ENCODE measurements around the gene TMEM98. TPM values are rescaled to one million over a fixed set of nuclear protein-coding genes. Genes with fewer than 3 reads are reported as not detected.
"Not testable (repeated sequence)": the region's sequence is repeated elsewhere in the genome, so short reads cannot be mapped to it uniquely, and the experiment has no call there.

Gene TMEM98
- total RNA-seq, 1 experiment from 2014 or later, result not detected

GRCh38 chr17:32985050-32985756 lies 57.2 kb downstream of the TMEM98 start:
- Histone ChIP-seq H3K4me1 (ENCODE audit: low read length) (no peaks in the 10 kb centered on the region), H2AFZ (ENCODE audit: low read length) (no peak overlapping the region), H3K9me3 (ENCODE audit: low read length) (no peaks in the 10 kb centered on the region; the same call in 1 of the 2 replicates), H3K4me2 (ENCODE audit: low read depth, low read length, poor library complexity, severe bottlenecking) (no peak overlapping the region), H3K79me2 (ENCODE audit: low read length) (no peaks in the 10 kb centered on the region), H3K9me2 (replicated peaks; ENCODE audit: insufficient read depth, low read length) (no peaks in the 10 kb centered on the region), H4K20me1 (ENCODE audit: insufficient read depth, low read depth, low read length) (no peaks in the 10 kb centered on the region), H3K27me3 (ENCODE audit: low read length) (no peaks in the 10 kb centered on the region), H3K36me3 (ENCODE audit: insufficient read depth, low read length) (no peaks in the 10 kb centered on the region), H3K9ac (ENCODE audit: low read length) (no peak overlapping the region), H3K4me3 (ENCODE audit: low read length) (no peak overlapping the region), H3K27ac (ENCODE audit: low read length) (no peak overlapping the region)
- no peak for DNase-seq

- H3K79me2 ChIP-seq (ENCODE audit: low read length); H3K27ac ChIP-seq (ENCODE audit: low read length); DNase-seq; H4K20me1 ChIP-seq (ENCODE audit: insufficient read depth, low read depth, low read length); H3K36me3 ChIP-seq (ENCODE audit: insufficient read depth, low read length); H3K9me2 ChIP-seq (replicated peaks; ENCODE audit: insufficient read depth, low read length); H3K4me2 ChIP-seq (ENCODE audit: low read depth, low read length, poor library complexity, severe bottlenecking); H3K4me3 ChIP-seq (ENCODE audit: low read length); H3K4me1 ChIP-seq (ENCODE audit: low read length); H2AFZ ChIP-seq (ENCODE audit: low read length); H3K27me3 ChIP-seq (ENCODE audit: low read length); H3K9ac ChIP-seq (ENCODE audit: low read length); H3K9me3 ChIP-seq (ENCODE audit: low read length): not testable (repeated sequence)
Measured at GRCh38 chr17:32987453-32987805, 59.5 kb downstream of the TMEM98 start.

GRCh38 chr17:32987868-32988267 lies 59.9 kb downstream of the TMEM98 start:
- not testable (repeated sequence) for H3K36me3 ChIP-seq (ENCODE audit: insufficient read depth, low read length); DNase-seq; H3K27me3 ChIP-seq (ENCODE audit: low read length); H4K20me1 ChIP-seq (ENCODE audit: insufficient read depth, low read depth, low read length); H3K4me1 ChIP-seq (ENCODE audit: low read length); H3K27ac ChIP-seq (ENCODE audit: low read length); H3K79me2 ChIP-seq (ENCODE audit: low read length); H3K4me2 ChIP-seq (ENCODE audit: low read depth, low read length, poor library complexity, severe bottlenecking); H2AFZ ChIP-seq (ENCODE audit: low read length); H3K4me3 ChIP-seq (ENCODE audit: low read length); H3K9me3 ChIP-seq (ENCODE audit: low read length); H3K9me2 ChIP-seq (replicated peaks; ENCODE audit: insufficient read depth, low read length); H3K9ac ChIP-seq (ENCODE audit: low read length)

- Histone ChIP-seq H3K27me3 (ENCODE audit: low read length) (no peaks in the 10 kb centered on the region), H3K4me3 (ENCODE audit: low read length) (no peak overlapping the region), H4K20me1 (ENCODE audit: insufficient read depth, low read depth, low read length) (no peaks in the 10 kb centered on the region), H3K36me3 (ENCODE audit: insufficient read depth, low read length) (no peaks in the 10 kb centered on the region), H3K4me2 (ENCODE audit: low read depth, low read length, poor library complexity, severe bottlenecking) (no peak overlapping the region), H3K9me2 (replicated peaks; ENCODE audit: insufficient read depth, low read length) (no peaks in the 10 kb centered on the region), H2AFZ (ENCODE audit: low read length) (no peak overlapping the region), H3K27ac (ENCODE audit: low read length) (no peak overlapping the region), H3K79me2 (ENCODE audit: low read length) (no peaks in the 10 kb centered on the region), H3K9me3 (ENCODE audit: low read length) (no peaks in the 10 kb centered on the region; the same call in 1 of the 2 replicates), H3K9ac (ENCODE audit: low read length) (no peak overlapping the region), H3K4me1 (ENCODE audit: low read length) (no peaks in the 10 kb centered on the region)
- DNase-seq, result no peak
Measured at GRCh38 chr17:32988481-32989101, 60.6 kb downstream of the TMEM98 start.

GRCh38 chr17:32992321-32993033 lies 64.5 kb downstream of the TMEM98 start:
- Histone ChIP-seq H3K9me2 (replicated peaks; ENCODE audit: insufficient read depth, low read length) (no peaks in the 10 kb centered on the region), H2AFZ (ENCODE audit: low read length) (no peak overlapping the region), H4K20me1 (ENCODE audit: insufficient read depth, low read depth, low read length) (no peaks in the 10 kb centered on the region), H3K9ac (ENCODE audit: low read length) (no peak overlapping the region), H3K27ac (ENCODE audit: low read length) (no peak overlapping the region), H3K79me2 (ENCODE audit: low read length) (no peaks in the 10 kb centered on the region), H3K36me3 (ENCODE audit: insufficient read depth, low read length) (no peaks in the 10 kb centered on the region), H3K27me3 (ENCODE audit: low read length) (no peaks in the 10 kb centered on the region), H3K9me3 (ENCODE audit: low read length) (no peaks in the 10 kb centered on the region; the same call in 1 of the 2 replicates), H3K4me2 (ENCODE audit: low read depth, low read length, poor library complexity, severe bottlenecking) (no peak overlapping the region), H3K4me3 (ENCODE audit: low read length) (no peak overlapping the region), H3K4me1 (ENCODE audit: low read length) (no peaks in the 10 kb centered on the region)
- DNase-seq, result no peak

GRCh38 chr17:32993977-32994376 lies 66.0 kb downstream of the TMEM98 start:
- no peaks in the 10 kb centered on the region for H3K27me3 ChIP-seq (ENCODE audit: low read length)
- no peaks in the 10 kb centered on the region for H4K20me1 ChIP-seq (ENCODE audit: insufficient read depth, low read depth, low read length)
- no peaks in the 10 kb centered on the region for H3K9me2 ChIP-seq (replicated peaks; ENCODE audit: insufficient read depth, low read length)
- H3K79me2 ChIP-seq (ENCODE audit: low read length), result no peaks in the 10 kb centered on the region
- H3K4me3 ChIP-seq (ENCODE audit: low read length), result no peak overlapping the region
- no peak overlapping the region for H3K9ac ChIP-seq (ENCODE audit: low read length)
- no peak overlapping the region for H2AFZ ChIP-seq (ENCODE audit: low read length)
- H3K4me2 ChIP-seq (ENCODE audit: low read depth, low read length, poor library complexity, severe bottlenecking), result no peak overlapping the region
- H3K27ac ChIP-seq (ENCODE audit: low read length), result no peak overlapping the region
- no peaks in the 10 kb centered on the region for H3K36me3 ChIP-seq (ENCODE audit: insufficient read depth, low read length)
- H3K4me1 ChIP-seq (ENCODE audit: low read length), result no peaks in the 10 kb centered on the region
- no peaks in the 10 kb centered on the region for H3K9me3 ChIP-seq (ENCODE audit: low read length)
- no peak for DNase-seq

Other genes starting within 250 kb of the TMEM98 start
- 2.5 and 5.6 TPM in 2 replicates for gene MYO1D, start 51.0 kb upstream of the TMEM98 start, total RNA-seq (2014; rRNA removed; shearing (Covaris generic); ENCODE audit: low replicate concordance)
- not detected in 2 replicates for gene SPACA3, start 63.7 kb downstream of the TMEM98 start, total RNA-seq (2014; rRNA removed; shearing (Covaris generic); ENCODE audit: low replicate concordance)